UCSD-AML1 (cell line): ENCODE data around the gene COL6A3.

ENCODE experiments used
- DNase-seq: peaks from one replicate; lab custom pipeline; 2025; ENCODE audit not compliant: unreplicated experiment; lab: John Stamatoyannopoulos, UW

The COL6A3 gene

GRCh38 chr2:237413777-237414661 lies at the start of gene COL6A3:
COL6A3 (minus strand) TSS chr2:237414164; CDS start chr2:237396817, 17,347 bp downstream.
- DNase-seq: no peak

- no peak for DNase-seq
Observed at GRCh38 chr2:237459741-237460174, 45.8 kb upstream of the COL6A3 start.

- DNase-seq: no peak
Observed at GRCh38 chr2:237459226-237459625, 45.3 kb upstream of the COL6A3 start.

GRCh38 chr2:237458519-237458918 lies 44.6 kb upstream of the COL6A3 start:
- DNase-seq: no peak

- no peak for DNase-seq
Observed at GRCh38 chr2:237457388-237457941, 43.5 kb upstream of the COL6A3 start.

- DNase-seq: no peak
Observed at GRCh38 chr2:237456200-237456843, 42.4 kb upstream of the COL6A3 start.

GRCh38 chr2:237455764-237456163 lies 41.8 kb upstream of the COL6A3 start:
- DNase-seq: no peak

GRCh38 chr2:237453671-237454070 lies 39.7 kb upstream of the COL6A3 start:
- DNase-seq: no peak

- DNase-seq: no peak
Observed at GRCh38 chr2:237452861-237453260, 38.9 kb upstream of the COL6A3 start.

GRCh38 chr2:237451643-237452469 lies 37.9 kb upstream of the COL6A3 start:
- no peak for DNase-seq

GRCh38 chr2:237450583-237450982 lies 36.6 kb upstream of the COL6A3 start:
- DNase-seq: no peak

GRCh38 chr2:237450108-237450507 lies 36.1 kb upstream of the COL6A3 start:
- no peak for DNase-seq

- DNase-seq: peak; percentile 60
Observed at GRCh38 chr2:237449193-237449881, 35.4 kb upstream of the COL6A3 start.

GRCh38 chr2:237448626-237449025 lies 34.7 kb upstream of the COL6A3 start:
- no peak for DNase-seq

- no peak for DNase-seq
Observed at GRCh38 chr2:237448171-237448570, 34.2 kb upstream of the COL6A3 start.

GRCh38 chr2:237447496-237447895 lies 33.5 kb upstream of the COL6A3 start:
- DNase-seq: no peak

- DNase-seq: no peak
Observed at GRCh38 chr2:237446338-237446665, 32.3 kb upstream of the COL6A3 start.

GRCh38 chr2:237445611-237446337 lies 31.8 kb upstream of the COL6A3 start:
- DNase-seq: no peak

- DNase-seq: no peak
Observed at GRCh38 chr2:237444071-237444470, 30.1 kb upstream of the COL6A3 start.
